GM19099 (cell line): Measurements from ENCODE around the gene RRP12.

Source experiments
- POLR2A ChIP-seq: IDR thresholded peaks from 3 replicates; pipeline ENCODE4 v1.6.1; 2011; ENCODE audit warnings: low read depth; ENCODE audit not compliant: insufficient read length; ENCODE audit errors: extremely low read depth

Gene RRP12

DNA sequence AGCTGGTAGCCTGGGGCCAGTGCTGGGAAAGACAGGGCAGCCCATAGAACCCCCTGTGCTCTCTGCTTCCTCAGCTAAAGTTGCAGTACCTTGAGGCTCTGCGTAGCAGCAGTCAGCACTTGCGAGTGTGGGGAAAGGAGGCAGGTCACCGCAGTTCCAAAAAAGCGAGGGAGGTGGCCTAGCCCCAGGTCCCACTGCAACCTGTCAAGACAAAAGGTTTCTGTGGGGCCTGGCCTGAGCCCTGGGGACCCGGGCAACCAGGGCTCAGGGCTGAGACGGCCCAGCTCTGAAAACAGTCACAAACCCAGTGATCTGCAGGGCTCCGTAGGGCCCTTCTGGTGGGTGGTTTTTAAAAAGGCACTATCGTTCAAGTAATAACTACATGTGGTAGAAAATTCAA lies 19.5 kb downstream of the RRP12 start:
- no peak for TF ChIP-seq POLR2A

DNA sequence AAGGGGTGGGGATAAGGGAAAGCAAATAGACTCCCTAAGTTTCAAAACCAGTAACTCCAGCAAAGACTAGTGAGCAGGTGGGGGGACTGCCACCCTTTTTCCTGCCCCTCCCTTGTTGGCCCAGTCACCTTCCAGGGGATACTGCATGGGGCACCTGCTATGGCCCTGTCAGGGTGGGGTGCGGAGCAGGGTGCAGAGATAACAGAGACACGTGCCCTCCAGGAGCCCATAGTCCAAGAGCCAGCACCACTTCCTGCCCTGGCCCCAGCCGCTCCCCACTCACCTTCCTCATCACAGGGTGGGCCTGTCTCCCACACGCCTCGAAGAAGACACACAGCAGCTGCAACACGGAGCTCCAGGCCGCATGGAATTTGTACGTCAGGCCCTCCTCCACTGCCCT lies 20.6 kb downstream of the RRP12 start:
- TF ChIP-seq POLR2A: no peak

- TF ChIP-seq POLR2A: no peak
These were observed 21.9 kb downstream of the RRP12 start for GRCh38 chr10:97378933-97379921.

- TF ChIP-seq POLR2A: no peak
These were observed 24.7 kb downstream of the RRP12 start for GRCh38 chr10:97376413-97376812.

DNA sequence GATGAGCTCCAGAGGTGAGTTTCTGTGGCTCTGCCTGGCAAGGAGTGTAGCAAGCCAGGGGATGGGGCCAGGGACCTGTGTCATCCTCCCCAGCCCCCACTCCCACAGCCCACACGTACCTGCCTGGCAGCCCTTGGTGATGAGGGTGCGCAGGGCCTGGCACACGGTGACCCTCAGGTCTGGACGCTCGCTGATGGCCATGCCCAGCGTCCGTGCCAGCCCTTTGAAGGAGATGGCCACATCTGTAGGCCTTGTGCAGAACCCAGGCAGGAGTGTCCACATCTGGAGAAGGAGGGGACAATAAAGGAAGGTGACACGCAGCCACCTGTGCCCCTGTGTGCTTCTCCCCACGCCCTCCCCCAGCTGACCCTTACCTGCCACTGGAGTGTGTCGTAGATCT lies 27.7 kb downstream of the RRP12 start:
- no peak for TF ChIP-seq POLR2A

DNA sequence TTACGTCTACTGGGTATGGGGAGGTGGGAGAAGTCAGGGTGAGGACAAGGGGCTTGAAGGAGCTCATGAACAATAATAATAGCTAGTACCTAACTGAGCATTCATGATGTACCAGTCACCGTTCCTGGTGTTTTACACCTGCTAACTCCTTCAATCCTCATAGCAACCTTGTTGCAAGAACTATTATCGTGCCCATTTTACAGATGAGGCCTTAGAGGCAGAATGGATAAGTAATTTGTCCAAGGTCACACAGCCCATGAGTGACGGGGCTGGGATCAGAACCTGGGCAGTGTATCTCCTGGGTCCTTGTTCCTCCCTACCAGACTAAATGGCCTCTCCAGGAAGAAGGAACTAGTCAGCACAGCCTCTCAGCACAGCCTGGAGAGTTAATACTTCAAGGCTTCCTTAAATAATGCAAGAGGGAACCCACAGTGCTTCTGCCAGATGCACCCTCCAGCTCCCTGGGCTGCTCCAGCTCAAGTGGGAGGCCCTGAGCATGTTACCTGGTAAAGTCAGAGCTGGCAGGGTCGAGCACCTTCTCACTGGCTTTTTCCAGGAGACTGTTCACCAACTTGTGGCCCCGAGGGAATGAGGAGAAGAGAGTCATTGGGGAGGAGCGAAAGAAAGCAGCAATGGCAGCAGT lies 28.8 kb downstream of the RRP12 start:
- TF ChIP-seq POLR2A: no peak

DNA sequence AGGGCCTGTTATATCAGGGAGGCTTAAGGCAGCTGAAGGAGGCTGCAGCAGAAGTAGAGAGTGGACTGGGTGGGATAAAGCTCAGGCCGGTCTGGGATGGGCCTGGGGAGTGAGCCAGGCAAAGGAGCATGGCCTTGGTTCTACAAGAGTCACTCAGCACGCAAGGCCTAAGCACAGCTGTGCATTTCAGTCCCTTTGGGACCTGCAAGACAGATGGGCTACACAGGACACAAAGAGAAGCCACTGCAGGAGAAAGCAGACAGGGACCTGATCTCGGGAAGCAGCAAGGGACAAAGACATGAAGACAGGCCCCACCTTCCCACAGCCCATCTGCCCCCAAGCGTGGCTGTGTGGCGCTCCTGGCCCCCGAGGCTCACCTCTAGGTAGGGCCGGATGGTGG lies 29.4 kb downstream of the RRP12 start:
- TF ChIP-seq POLR2A: no peak

- no peak for TF ChIP-seq POLR2A
These were observed 34.0 kb downstream of the RRP12 start for GRCh38 chr10:97367126-97367649.

DNA sequence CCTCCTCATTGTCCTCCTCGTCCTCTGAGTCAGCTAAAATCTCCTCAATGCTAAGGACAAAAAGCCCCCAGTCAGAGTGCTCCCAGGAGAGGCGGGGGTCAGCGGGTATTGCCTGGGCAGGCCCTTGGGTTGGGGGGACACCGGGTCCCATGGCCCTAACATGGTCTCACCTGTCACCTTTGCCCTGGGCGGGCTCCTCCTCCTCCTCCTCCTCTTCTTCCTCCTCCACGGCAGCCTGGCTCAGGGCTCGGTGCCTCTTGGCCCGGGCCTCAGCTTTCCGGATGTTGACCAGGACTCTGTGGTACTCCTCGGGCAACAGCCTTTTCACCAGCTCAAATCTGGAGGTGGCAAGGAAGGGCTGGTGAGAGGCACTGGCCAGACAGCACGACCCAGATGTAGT lies 34.6 kb downstream of the RRP12 start:
- TF ChIP-seq POLR2A: no peak

- TF ChIP-seq POLR2A: no peak
These were observed 35.3 kb downstream of the RRP12 start for GRCh38 chr10:97365761-97366351.

- no peak for TF ChIP-seq POLR2A
These were observed 38.1 kb downstream of the RRP12 start for GRCh38 chr10:97363071-97363470.

- TF ChIP-seq POLR2A: no peak
These were observed 38.7 kb downstream of the RRP12 start for GRCh38 chr10:97362310-97363033.

DNA sequence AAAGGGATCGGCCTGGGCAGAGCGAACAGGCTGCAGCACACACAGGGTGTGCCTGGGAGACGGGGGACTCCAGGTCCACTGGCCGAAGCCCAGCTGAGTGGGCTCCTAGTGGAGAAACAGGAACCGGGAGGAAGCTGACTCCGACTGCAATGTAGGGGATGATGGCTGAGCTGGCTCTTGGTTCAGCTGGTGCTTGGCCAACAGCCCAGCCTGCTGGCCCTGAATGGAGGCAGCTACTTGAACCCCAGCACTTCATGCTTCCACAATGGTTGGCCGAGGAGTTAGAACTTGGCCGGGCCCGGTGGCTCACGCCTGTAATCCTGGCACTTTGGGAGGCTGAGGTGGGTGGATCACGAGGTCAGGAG lies 39.6 kb downstream of the RRP12 start:
- TF ChIP-seq POLR2A: no peak

DNA sequence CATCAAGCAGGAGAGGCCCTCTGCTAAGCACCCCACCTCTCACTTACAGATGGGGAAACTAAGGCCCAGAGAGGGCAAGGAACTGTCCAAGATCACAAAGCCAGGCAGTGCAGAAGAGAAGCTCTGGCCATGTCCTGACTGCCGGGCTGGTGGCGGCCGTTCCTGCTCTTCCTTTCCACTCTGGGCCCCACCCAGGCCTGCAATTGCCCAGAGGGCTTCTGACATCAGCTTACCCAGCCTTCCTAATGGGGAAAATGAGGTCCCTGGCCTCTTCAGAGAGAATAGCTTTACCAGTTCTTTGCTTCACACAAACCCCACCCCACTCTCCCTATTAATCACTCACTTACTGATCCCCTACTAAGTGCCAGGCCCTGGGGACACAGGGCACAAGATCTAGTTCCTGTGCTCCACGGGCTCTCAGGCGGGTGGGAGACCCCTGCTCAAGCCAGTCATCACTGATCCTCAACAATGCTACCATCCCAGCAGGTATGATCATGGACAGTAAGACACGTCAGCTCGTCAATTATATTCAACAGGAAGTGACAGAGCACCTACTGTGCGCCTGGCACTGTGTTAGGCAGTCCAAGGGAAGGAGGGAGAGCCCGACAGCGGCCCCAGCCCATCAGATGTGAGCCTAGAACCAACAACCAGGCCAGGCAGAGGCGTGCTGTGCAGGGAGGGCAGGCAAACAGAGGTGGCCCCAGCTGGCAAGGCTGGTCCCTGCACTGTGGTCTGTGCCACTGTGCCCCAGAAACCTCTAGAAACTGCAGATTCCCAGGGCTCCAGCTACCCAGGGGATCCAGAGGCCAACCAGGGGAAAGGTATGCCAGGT lies 40.2 kb downstream of the RRP12 start:
- no peak for TF ChIP-seq POLR2A
